H1 (cell line): ENCODE measurements around the gene TMEM156. TPM values are rescaled to one million over a fixed set of nuclear protein-coding genes. Genes with fewer than 3 reads are reported as not detected.

Experiments
- CTCF ChIA-PET: fragments of 300-600 bp; sonication (Branson Sonifier 250); formaldehyde crosslinking; loops from one replicate; lab custom pipeline; 2021; ENCODE audit not compliant: partially characterized antibody; lab: Charles Lee
- POLR2A ChIA-PET: fragments of 300-600 bp; sonication (Branson Sonifier 250); formaldehyde crosslinking; loops from one replicate; lab custom pipeline; 2021; ENCODE audit warnings: inconsistent platforms; ENCODE audit not compliant: partially characterized antibody; lab: Charles Lee
- DNase-seq, 2 experiments: peaks; one replicate each; pipeline versions ENCODE4 v3.0.0 to v3.0.0-alpha.2; 2010 to 2022; ENCODE audit warnings: low spot score in 2 of 2, low read depth in 1 of 2, mixed read lengths in 1 of 2
- FAIRE-seq: peaks from 2 replicates; lab custom pipeline; 2011; peaks lifted over from hg19 to GRCh38; lab: Jason Lieb, UNC
- H2AFZ ChIP-seq: 2 replicates; pipeline ENCODE4 v1.8.1; 2012; ENCODE audit warnings: low read length, inconsistent platforms
- H2AK5ac ChIP-seq: 2 replicates; pipeline ENCODE4 v1.6.1; 2013; ENCODE audit warnings: low read depth, low read length
- H2BK120ac ChIP-seq: replicated peaks from 2 replicates; pipeline ENCODE3; 2013; ENCODE audit warnings: low read depth, low read length, inconsistent platforms
- H2BK12ac ChIP-seq: 2 replicates; pipeline ENCODE4 v1.6.1; 2013; ENCODE audit warnings: low read depth, low read length
- H2BK15ac ChIP-seq: 2 replicates; pipeline ENCODE4 v1.6.1; 2013; ENCODE audit warnings: low read length
- H2BK20ac ChIP-seq: 2 replicates; pipeline ENCODE4 v1.6.1; 2013; ENCODE audit warnings: low read length
- H2BK5ac ChIP-seq: 2 replicates; pipeline ENCODE4 v1.6.1; 2013; ENCODE audit warnings: low read depth, low read length
- H3K14ac ChIP-seq: 2 replicates; pipeline ENCODE4 v1.6.1; 2013; ENCODE audit warnings: inconsistent platforms; ENCODE audit not compliant: insufficient read length
- H3K18ac ChIP-seq: 2 replicates; pipeline ENCODE4 v1.6.1; 2013; ENCODE audit warnings: low read length; ENCODE audit errors: extremely low read depth
- H3K23ac ChIP-seq: 2 replicates; pipeline ENCODE4 v1.6.1; 2013; ENCODE audit warnings: inconsistent platforms; ENCODE audit not compliant: insufficient read length
- H3K23me2 ChIP-seq: 2 replicates; pipeline ENCODE4 v1.6.1; 2013; ENCODE audit warnings: low read depth, low read length
- H3K27ac ChIP-seq: 2 replicates; pipeline ENCODE4 v1.6.1; 2011; ENCODE audit warnings: low read depth, low read length, inconsistent platforms
- H3K27me3 ChIP-seq, 4 experiments: replicated peaks in 1 of 4; 1 replicate in 1 of 4; 2 replicates in 3 of 4; pipeline versions ENCODE4 v1.6.1 to v1.8.1; 2011 to 2013; ENCODE audit warnings: low read length in 3 of 4, mild to moderate bottlenecking in 3 of 4, inconsistent platforms in 2 of 4, mixed read lengths in 2 of 4, moderate library complexity in 1 of 4; ENCODE audit not compliant: control insufficient read depth in 3 of 4, insufficient read depth in 3 of 4; ENCODE audit errors: extremely low read depth in 1 of 4
- H3K36me3 ChIP-seq, 4 experiments: 2 replicates each; pipeline versions ENCODE4 v1.6.1 to v1.8.1; 2011 to 2013; ENCODE audit warnings: mild to moderate bottlenecking in 4 of 4, low read length in 3 of 4, moderate library complexity in 2 of 4, control low read depth in 1 of 4, inconsistent platforms in 1 of 4; ENCODE audit not compliant: insufficient read depth in 4 of 4, control insufficient read depth in 2 of 4
- H3K4ac ChIP-seq: replicated peaks from 2 replicates; pipeline ENCODE3; 2013; ENCODE audit warnings: low read length, low read depth, mixed read lengths, inconsistent platforms; ENCODE audit not compliant: insufficient read length
- H3K4me1 ChIP-seq, 4 experiments: replicated peaks in 1 of 4; 1 replicate in 1 of 4; 2 replicates in 3 of 4; pipeline versions ENCODE4 v1.6.1 to v1.8.1; 2011 to 2013; ENCODE audit warnings: low read length in 3 of 4, inconsistent platforms in 2 of 4, mixed read lengths in 1 of 4; ENCODE audit not compliant: insufficient read depth in 4 of 4, control insufficient read depth in 3 of 4
- H3K4me2 ChIP-seq, 2 experiments: 2 replicates each; pipeline versions ENCODE4 v1.6.1 to v1.8.1; 2011 to 2013; ENCODE audit warnings: low read depth in 2 of 2, low read length in 2 of 2, control low read depth in 1 of 2, inconsistent platforms in 1 of 2, mild to moderate bottlenecking in 1 of 2; ENCODE audit not compliant: insufficient read depth in 1 of 2
- H3K4me3 ChIP-seq, 4 experiments: fragments of 200-600, 300-600 bp in 1 of 4; sonication (generic), shearing (Covaris generic), sonication (Bioruptor Twin) in 1 of 4; 2 replicates each; pipeline versions ENCODE4 v1.5.1 to v1.8.1; 2011 to 2016; ENCODE audit warnings: low read length in 4 of 4, low read depth in 3 of 4, control low read depth in 2 of 4, inconsistent platforms in 2 of 4, mild to moderate bottlenecking in 2 of 4, mixed read lengths in 1 of 4, moderate library complexity in 1 of 4; ENCODE audit not compliant: insufficient read depth in 2 of 4; ENCODE audit errors: extremely low read depth in 1 of 4
- H3K56ac ChIP-seq: replicated peaks from 2 replicates; pipeline ENCODE3; 2013; ENCODE audit warnings: low read depth, mild to moderate bottlenecking, mixed read lengths, low read length, inconsistent platforms; ENCODE audit not compliant: insufficient read length
- H3K79me1 ChIP-seq: 2 replicates; pipeline ENCODE4 v1.6.1; 2013; ENCODE audit warnings: low read depth, low read length, control low read depth
- H3K79me2 ChIP-seq, 2 experiments: 2 replicates each; pipeline versions ENCODE4 v1.6.1 to v1.8.1; 2012 to 2013; ENCODE audit warnings: low read length in 2 of 2, mild to moderate bottlenecking in 2 of 2, inconsistent platforms in 1 of 2; ENCODE audit not compliant: insufficient read depth in 2 of 2, control insufficient read depth in 1 of 2
- H3K9ac ChIP-seq, 4 experiments: replicated peaks in 1 of 4; 1 replicate in 1 of 4; 2 replicates in 3 of 4; pipeline versions ENCODE4 v1.6.1 to v1.8.1; 2011 to 2013; ENCODE audit warnings: low read depth in 3 of 4, low read length in 3 of 4, control low read depth in 2 of 4, mild to moderate bottlenecking in 2 of 4, moderate library complexity in 2 of 4, inconsistent platforms in 1 of 4; ENCODE audit errors: extremely low read depth in 1 of 4
- H3K9me3 ChIP-seq, 2 experiments: 2 replicates each; pipeline versions ENCODE4 v1.6.1 to v1.8.1; 2012 to 2013; ENCODE audit warnings: mild to moderate bottlenecking in 2 of 2, moderate library complexity in 2 of 2, control low read depth in 1 of 2, inconsistent platforms in 1 of 2, low read depth in 1 of 2, low read length in 1 of 2, mixed read lengths in 1 of 2; ENCODE audit not compliant: insufficient read depth in 2 of 2
- H4K20me1 ChIP-seq, 2 experiments: replicated peaks in 1 of 2; 2 replicates each; pipeline versions ENCODE3 to v1.8.1; 2011 to 2013; ENCODE audit warnings: inconsistent platforms in 2 of 2, low read length in 2 of 2, mild to moderate bottlenecking in 1 of 2; ENCODE audit not compliant: insufficient read depth in 2 of 2, control insufficient read depth in 1 of 2
- H4K5ac ChIP-seq: 2 replicates; pipeline ENCODE4 v1.6.1; 2013; ENCODE audit warnings: low read length, low read depth, mixed read lengths, inconsistent platforms; ENCODE audit not compliant: insufficient read length
- H4K8ac ChIP-seq: 2 replicates; pipeline ENCODE4 v1.8.0; 2013; ENCODE audit warnings: mild to moderate bottlenecking, moderate library complexity, low read length, inconsistent platforms; ENCODE audit not compliant: insufficient read depth; ENCODE audit errors: extremely low read depth
- H4K91ac ChIP-seq: replicated peaks from 2 replicates; pipeline ENCODE3; 2013; ENCODE audit warnings: low read length, mixed read lengths, inconsistent platforms; ENCODE audit not compliant: insufficient read length
- BACH1 ChIP-seq: IDR thresholded peaks from 2 replicates; pipeline ENCODE4 v1.6.1; 2012; ENCODE audit warnings: low read length, improper control_type of control experiment
- EP300 ChIP-seq, 2 experiments: IDR thresholded peaks; 1 replicate in 1 of 2; 2 replicates in 1 of 2; pipeline ENCODE4 v1.6.1; 2011 to 2012; ENCODE audit warnings: low read depth in 2 of 2, low read length in 2 of 2, mild to moderate bottlenecking in 2 of 2, borderline replicate concordance in 1 of 2, inconsistent platforms in 1 of 2, moderate library complexity in 1 of 2
- HDAC6 ChIP-seq: IDR thresholded peaks from one replicate; pipeline ENCODE4 v1.7.1; 2012; ENCODE audit warnings: low read depth, mild to moderate bottlenecking, inconsistent platforms, low read length, moderate library complexity
- KDM5A ChIP-seq: fragments of 200-600 bp; IDR thresholded peaks from 2 replicates; pipeline ENCODE4 v1.7.1; 2012; ENCODE audit warnings: mild to moderate bottlenecking, low read length, inconsistent platforms, mixed read lengths
- MAFK ChIP-seq: IDR thresholded peaks from 2 replicates; pipeline ENCODE4 v1.6.1; 2012; ENCODE audit warnings: low read depth, mild to moderate bottlenecking, improper control_type of control experiment, low read length
- MAX ChIP-seq: IDR thresholded peaks from 2 replicates; pipeline ENCODE4 v1.6.1; 2012; ENCODE audit warnings: inconsistent platforms
- RBBP5 ChIP-seq: IDR thresholded peaks from 2 replicates; pipeline ENCODE4 v1.7.1; 2012; ENCODE audit warnings: low read depth, mild to moderate bottlenecking, inconsistent platforms, low read length, moderate library complexity, borderline replicate concordance
- USF2 ChIP-seq: IDR thresholded peaks from 2 replicates; pipeline ENCODE4 v1.6.1; 2011; ENCODE audit warnings: low read length, improper control_type of control experiment
- WGBS, 2 experiments: shearing (Covaris generic) in 1 of 2; methylation state at CpG; one replicate each; pipeline versions ENCODE4 v1.1.6 to v1.1.7; 2013 to 2015; ENCODE audit warnings: low lambda C conversion rate in 2 of 2, mixed read lengths in 2 of 2, inconsistent platforms in 1 of 2, low coverage in 1 of 2, missing lambda C conversion rate in 1 of 2; ENCODE audit not compliant: insufficient replicate concordance in 2 of 2, insufficient coverage in 1 of 2, insufficient read length in 1 of 2; ENCODE audit errors: extremely low coverage in 1 of 2, missing lambda C conversion rate in 1 of 2; 5-methylcytosine and 5-hydroxymethylcytosine counted together
- polyA plus RNA-seq, 7 experiments: library from polyadenylated mRNA; depleted of rRNA in 3 of 7; stranded (reverse) in 5 of 7; unstranded in 2 of 7; fragments of >200 nt in 5 of 7; fragments of 200-250 nt in 2 of 7; gene quantifications; 1 replicate in 5 of 7; 2 replicates in 1 of 7; 4 replicates in 1 of 7; pipeline versions ENCODE4 v1.2.1 to v1.2.3, GENCODE V29; 2011 to 2013; ENCODE audit warnings: missing spikeins in 2 of 7, mixed read lengths in 2 of 7
- total RNA-seq: library from RNA; stranded (reverse); fragmentation: NEBNext Ultra II Directional; extraction: Animal tissue kit (Norgen Biotek cat#: 25700); gene quantifications from 2 replicates; pipeline ENCODE4 v1.2.1, GENCODE V29; 2021

The TMEM156 gene
- total and polyA plus RNA-seq, 2 of the 8 experiments (the other 6 are each of a cell fraction or from before 2014, with no cell fraction given): not detected

GRCh38 chr4:39068907-39069306, 36.7 kb upstream of the TMEM156 start:
- Histone ChIP-seq H3K4me3 (no peak overlapping the region), H3K23ac (no peak overlapping the region), H2BK12ac (no peak overlapping the region), H4K5ac (no peak overlapping the region), H4K8ac (no peak overlapping the region), H3K4me1 (no peaks in the 10 kb centered on the region), H3K14ac (no peak overlapping the region), H3K4me2 (no peak overlapping the region), H3K27ac (no peak overlapping the region), H2BK5ac (no peak overlapping the region), H3K27me3 (no peaks in the 10 kb centered on the region), H3K36me3 (no peaks in the 10 kb centered on the region), H3K56ac (no peak overlapping the region), H4K20me1 (no peaks in the 10 kb centered on the region), H3K79me2 (no peaks in the 10 kb centered on the region), H3K9me3 (no peaks in the 10 kb centered on the region), H2BK15ac (no peak overlapping the region), H2BK120ac (no peak overlapping the region), H4K91ac (no peak overlapping the region), H3K4ac (no peak overlapping the region), H3K79me1 (no peaks in the 10 kb centered on the region), H3K18ac (no peak overlapping the region), H3K9ac (no peak overlapping the region), H2AK5ac (no peak overlapping the region), H2AFZ (no peak overlapping the region), H2BK20ac (no peak overlapping the region), H3K23me2 (no peaks in the 10 kb centered on the region)
- FAIRE-seq (no peak), DNase-seq (no peak)
- ChIA-PET POLR2A (interaction anchor here (0.6 kb wide), 1 partner anchor 12 kb away, joined by 3 read pairs; no protein-coding TSS in a partner anchor), CTCF (interaction anchor here (0.8 to 1.7 kb wide), 2 partner anchors 11 to 28 kb away, joined by 3 to 5 read pairs; no protein-coding TSS in a partner anchor)
- TF ChIP-seq HDAC6: no peak
- no peak for TF ChIP-seq EP300 (IDR thresholded peaks at IDR 0.05; ENCODE audit: borderline replicate concordance in 1 of 2, low read depth in 2 of 2, low read length in 2 of 2)
- no peak for TF ChIP-seq MAX
- no peak for TF ChIP-seq RBBP5
- no peak for TF ChIP-seq BACH1
- no peak for TF ChIP-seq KDM5A
- no peak for TF ChIP-seq MAFK
- TF ChIP-seq USF2: no peak
- 72% methylated on average over 3 of the region's 3 CpGs; no CpG with 5 or more reads in 1 of the 2 experiments for WGBS, 2 experiments
